HG03060 (cell line): ENCODE measurements around the gene ADAMTS3.
"Not testable (repeated sequence)": the region's sequence is repeated elsewhere in the genome, so short reads cannot be mapped to it uniquely, and the experiment has no call there.

Experiments used
- ATAC-seq: cut with Tn5 transposase; IDR thresholded peaks from one replicate; pipeline ENCODE4 v1.9.1; 2021; ENCODE audit warnings: low read depth, moderate number of reproducible peaks; ENCODE audit not compliant: unreplicated experiment

ADAMTS3 gene

GRCh38 chr4:72484981-72485380 lies 84.0 kb downstream of the ADAMTS3 start:
- no peak for ATAC-seq

- ATAC-seq = no peak
Observed at GRCh38 chr4:72473434-72473900, 95.6 kb downstream of the ADAMTS3 start.

- no peak for ATAC-seq
Observed at GRCh38 chr4:72471816-72472215, 97.2 kb downstream of the ADAMTS3 start.

GRCh38 chr4:72468904-72469502 lies 100.0 kb downstream of the ADAMTS3 start:
- ATAC-seq = no peak

- ATAC-seq = no peak
Observed at GRCh38 chr4:72467633-72468032, 101.4 kb downstream of the ADAMTS3 start.

GRCh38 chr4:72463724-72464123 lies 105.3 kb downstream of the ADAMTS3 start:
- no peak for ATAC-seq

GRCh38 chr4:72457158-72457557 lies 111.9 kb downstream of the ADAMTS3 start:
- ATAC-seq = no peak

- no peak for ATAC-seq
Observed at GRCh38 chr4:72451349-72451748, 117.7 kb downstream of the ADAMTS3 start.

- ATAC-seq = no peak
Observed at GRCh38 chr4:72449705-72450104, 119.3 kb downstream of the ADAMTS3 start.

GRCh38 chr4:72448231-72448630 lies 120.8 kb downstream of the ADAMTS3 start:
- ATAC-seq = no peak

GRCh38 chr4:72446353-72447055 lies 122.5 kb downstream of the ADAMTS3 start:
- no peak for ATAC-seq

GRCh38 chr4:72444092-72444491 lies 124.9 kb downstream of the ADAMTS3 start:
- no peak for ATAC-seq

GRCh38 chr4:72442715-72443114 lies 126.3 kb downstream of the ADAMTS3 start:
- ATAC-seq = no peak

GRCh38 chr4:72442147-72442546 lies 126.9 kb downstream of the ADAMTS3 start:
- no peak for ATAC-seq

GRCh38 chr4:72440386-72440785 lies 128.6 kb downstream of the ADAMTS3 start:
- ATAC-seq = no peak

GRCh38 chr4:72432975-72433374 lies 136.0 kb downstream of the ADAMTS3 start:
- no peak for ATAC-seq

GRCh38 chr4:72432282-72432681 lies 136.7 kb downstream of the ADAMTS3 start:
- ATAC-seq = no peak

GRCh38 chr4:72430988-72431387 lies 138.0 kb downstream of the ADAMTS3 start:
- ATAC-seq = no peak

GRCh38 chr4:72430050-72430449 lies 139.0 kb downstream of the ADAMTS3 start:
- no peak for ATAC-seq

- ATAC-seq = no peak
Observed at GRCh38 chr4:72429397-72429889, 139.6 kb downstream of the ADAMTS3 start.

GRCh38 chr4:72427057-72427456 lies 142.0 kb downstream of the ADAMTS3 start:
- no peak for ATAC-seq

- ATAC-seq = not testable (repeated sequence)
Observed at GRCh38 chr4:72425908-72426307, 143.1 kb downstream of the ADAMTS3 start.
